K562 (cell line): Measurements from ENCODE around the gene ATG4D. TPM values are rescaled to one million over a fixed set of nuclear protein-coding genes. Genes with fewer than 3 reads are reported as not detected.

Experiments used
- AFF4 ChIP-seq: sonication (generic); formaldehyde crosslinking; IDR thresholded peaks from 2 replicates; pipeline ENCODE4 v1.8.0; 2023; ENCODE audit warnings: mild to moderate bottlenecking, missing genetic modification reagents
- BCLAF1 ChIP-seq, 2 experiments: fragments of 450-650 bp in 1 of 2; IDR thresholded peaks; 2 replicates each; pipeline ENCODE4 v1.6.1; 2011 to 2017; ENCODE audit warnings: low read depth in 2 of 2, antibody characterized with exemption in 1 of 2, borderline replicate concordance in 1 of 2, low read length in 1 of 2, mild to moderate bottlenecking in 1 of 2, mixed read lengths in 1 of 2; ENCODE audit not compliant: control insufficient read depth in 1 of 2
- CBX1 ChIP-seq: sonication (generic); IDR thresholded peaks from 2 replicates; pipeline ENCODE4 v1.6.1; 2016; ENCODE audit warnings: antibody characterized with exemption, low read depth, mild to moderate bottlenecking
- CHD2 ChIP-seq: IDR thresholded peaks from 2 replicates; pipeline ENCODE4 v1.6.1; 2011; ENCODE audit warnings: low read depth, low read length
- CTCFL ChIP-seq: IDR thresholded peaks from 2 replicates; pipeline ENCODE4 v1.6.1; 2011; ENCODE audit warnings: borderline replicate concordance, low read depth, mild to moderate bottlenecking, moderate library complexity, low read length; ENCODE audit not compliant: insufficient read depth, poor library complexity, severe bottlenecking
- ESRRB ChIP-seq: fragments of 250-450 bp; sonication (Bioruptor Pico); IDR thresholded peaks from 2 replicates; pipeline ENCODE4 v1.5.0; 2020; ENCODE audit warnings: mild to moderate bottlenecking, moderate library complexity, borderline replicate concordance
- GATAD2B ChIP-seq: fragments of 450-650 bp; IDR thresholded peaks from 2 replicates; pipeline ENCODE4 v1.6.1; 2017; ENCODE audit warnings: mild to moderate bottlenecking, borderline replicate concordance
- GTF2B ChIP-seq: IDR thresholded peaks from 2 replicates; pipeline ENCODE4 v1.6.1; 2011; ENCODE audit not compliant: insufficient read length; ENCODE audit errors: extremely low read depth
- HDGF ChIP-seq: fragments of 450-650 bp; IDR thresholded peaks from 2 replicates; pipeline ENCODE4 v1.6.1; 2016
- LEF1 ChIP-seq: fragments of 450-650 bp; IDR thresholded peaks from 2 replicates; pipeline ENCODE4 v1.6.1; 2016; ENCODE audit warnings: mild to moderate bottlenecking
- MEF2A ChIP-seq: IDR thresholded peaks from 2 replicates; pipeline ENCODE4 v1.6.1; 2011; ENCODE audit warnings: low read depth, mild to moderate bottlenecking, low read length, moderate library complexity; ENCODE audit not compliant: control insufficient read depth
- POLR2AphosphoS5 ChIP-seq: IDR thresholded peaks from 2 replicates; pipeline ENCODE4 v1.6.1; 2011; ENCODE audit warnings: mild to moderate bottlenecking, low read depth, low read length, moderate library complexity; ENCODE audit not compliant: control insufficient read depth, insufficient read depth
- RFX1 ChIP-seq: fragments of 450-650 bp; IDR thresholded peaks from 2 replicates; pipeline ENCODE4 v1.6.1; 2016; ENCODE audit warnings: mild to moderate bottlenecking, moderate library complexity
- USF2 ChIP-seq: sonication (generic); formaldehyde crosslinking; IDR thresholded peaks from 2 replicates; pipeline ENCODE4 v1.5.0; 2020; ENCODE audit warnings: missing genetic modification reagents
- ZNF507 ChIP-seq: conservative IDR thresholded peaks from 2 replicates; pipeline ENCODE4 v1.6.1; 2017; ENCODE audit warnings: missing genetic modification characterization, missing compliant biosample characterization
- ZNF79 ChIP-seq: fragments of 250-450 bp; sonication (Bioruptor Pico); IDR thresholded peaks from 2 replicates; pipeline ENCODE4 v1.4.0; 2020; ENCODE audit warnings: low read depth, mild to moderate bottlenecking, moderate library complexity
- polyA plus RNA-seq, 8 experiments: library from polyadenylated mRNA; depleted of rRNA in 4 of 8; stranded (reverse) in 5 of 8; unstranded in 3 of 8; fragments of >200 nt; fragmentation: Nextera tagmentation in 2 of 8; fragmentation: Illumina TruSeq in 1 of 8; extraction: Ambion mirVana in 2 of 8; extraction: Trizol in 1 of 8; gene quantifications; 2 replicates each; pipeline versions ENCODE4 v1.2.1 to v1.2.3, GENCODE V29; 2011 to 2014; ENCODE audit warnings: inconsistent platforms in 1 of 8, missing spikeins in 1 of 8
- total RNA-seq, 7 experiments: library from RNA; depleted of rRNA in 6 of 7; stranded (reverse); fragments of >200 nt in 6 of 7; fragmentation: Illumina TruSeq in 2 of 7; extraction: Trizol in 2 of 7; gene quantifications; 2 replicates each; pipeline versions ENCODE4 v1.2.1 to v1.2.3, GENCODE V29; 2011 to 2021; ENCODE audit warnings: low replicate concordance in 1 of 7

The ATG4D gene
- total and polyA plus RNA-seq, 9 of the 15 experiments (the other 6 are each of a cell fraction or from before 2014, with no cell fraction given), result 0.51 to 66.1 (median 22.9) TPM

- no peak for TF ChIP-seq BCLAF1 (IDR thresholded peaks at IDR 0.05; ENCODE audit: borderline replicate concordance in 1 of 2, control insufficient read depth in 1 of 2, low read depth in 2 of 2, low read length in 1 of 2)
- TF ChIP-seq LEF1, result no peak
- TF ChIP-seq ESRRB (CRISPR knock-in tag), result no peak
- TF ChIP-seq GATAD2B, result 0 out of 2 replicates have a peak, but pooled peaks have one; percentile 6
- no peak for TF ChIP-seq USF2 (CRISPR knock-in tag)
- no peak for TF ChIP-seq ZNF79 (CRISPR knock-in tag)
- TF ChIP-seq AFF4 (CRISPR knock-in tag), result peak; percentile 88
- no peak for TF ChIP-seq CHD2
- TF ChIP-seq RFX1, result no peak
- no peak for TF ChIP-seq CBX1
- no peak for TF ChIP-seq CTCFL
- no peak; the same call in 1 of the 2 replicates for TF ChIP-seq HDGF
- TF ChIP-seq GTF2B, result no peak
- 0 out of 2 replicates have a peak, but pooled peaks have one; percentile 24 for TF ChIP-seq POLR2AphosphoS5
- no peak for TF ChIP-seq ZNF507 (tag)
- TF ChIP-seq MEF2A, result no peak
Observed at GRCh38 chr19:10503002-10503789, 40.5 kb upstream of the ATG4D start, which contains the start of gene KEAP1 (continued).
